ENCODE data around the gene LIN37. TPM values are rescaled to one million over a fixed set of nuclear protein-coding genes. Genes with fewer than 3 reads are reported as not detected.
A peak's percentile ranks its signal among the peaks of the same experiment; 100 is the strongest.

LIN37 gene
- total RNA-seq, 1 experiment from 2014 or later: 5.9 TPM

DNA sequence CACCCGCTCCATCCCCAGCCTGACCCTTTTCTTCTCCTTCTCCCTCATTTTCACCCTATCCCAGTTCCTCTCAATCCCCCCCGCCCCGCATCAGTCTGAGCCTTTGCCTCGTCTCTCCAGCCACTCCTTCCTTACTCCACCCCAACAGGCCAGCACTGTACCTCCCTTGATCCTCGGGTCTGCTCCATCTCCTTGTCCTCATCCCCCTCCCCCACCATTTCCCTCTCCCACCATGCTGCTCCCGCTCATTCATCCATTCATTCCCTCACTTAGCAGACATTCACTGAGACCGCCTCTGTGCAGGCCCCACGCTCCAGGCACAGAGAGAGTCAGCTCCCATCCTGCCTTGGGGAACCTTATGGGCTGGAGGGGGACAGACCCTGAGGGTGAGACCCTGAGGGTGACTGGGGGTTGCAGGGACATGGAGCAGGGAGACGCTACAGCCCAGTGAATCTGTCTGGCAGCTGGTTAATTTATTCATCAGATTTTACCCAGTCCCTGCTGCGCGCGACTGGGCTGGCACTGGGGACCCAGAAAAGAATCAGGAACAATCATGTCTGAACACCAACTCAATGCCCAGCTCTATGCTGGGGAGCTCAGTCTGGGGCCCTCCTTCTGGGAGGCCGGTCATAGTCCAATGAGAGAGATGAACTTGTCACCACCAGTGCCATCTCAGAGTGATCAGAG lies 27.9 kb downstream of the LIN37 start:
- Histone ChIP-seq H3K4me1 (ENCODE audit: insufficient read depth, low read length) (peaks cover 5% of the 10 kb centered on the region; the same call in 1 of the 2 replicates), H2BK20ac (ENCODE audit: low read depth, low read length, poor library complexity, severe bottlenecking) (no peak overlapping the region), H3K23ac (ENCODE audit: insufficient read length, low read depth, low read length) (no peak overlapping the region), H3K23me2 (ENCODE audit: insufficient read length, low read depth, low read length, poor library complexity, severe bottlenecking) (peaks cover 5% of the 10 kb centered on the region), H3K27me3 (ENCODE audit: insufficient read depth, low read length) (no peaks in the 10 kb centered on the region), H4K20me1 (ENCODE audit: control insufficient read depth, insufficient read depth, insufficient read length) (no peaks in the 10 kb centered on the region), H3K18ac (ENCODE audit: insufficient read length, low read depth, low read length) (no peak overlapping the region), H3K14ac (ENCODE audit: insufficient read depth, low read length) (no peak overlapping the region), H2BK12ac (ENCODE audit: insufficient read length, low read depth, low read length) (no peak overlapping the region), H2AK5ac (ENCODE audit: insufficient read length, low read length) (no peak overlapping the region), H3K4me2 (ENCODE audit: insufficient read depth, insufficient read length, low read length) (peak overlapping the region; percentile 73), H3K9me3 (ENCODE audit: control insufficient read depth, low read depth, low read length) (no peaks in the 10 kb centered on the region), H3K9ac (ENCODE audit: extremely low read depth, insufficient read length, low read length) (no peak overlapping the region), H3K4ac (ENCODE audit: low read depth, low read length) (no peak overlapping the region), H3T11ph (ENCODE audit: low read length) (no peak overlapping the region), H4K91ac (ENCODE audit: insufficient read length, low read depth, low read length) (no peak overlapping the region), H4K8ac (replicated peaks; ENCODE audit: insufficient read length, low read depth, low read length) (no peak overlapping the region), H2BK15ac (ENCODE audit: low read depth, low read length) (no peak overlapping the region), H2BK5ac (ENCODE audit: insufficient read length, low read length) (no peak overlapping the region), H3K56ac (ENCODE audit: insufficient read length, low read depth, low read length) (no peak overlapping the region), H2BK120ac (ENCODE audit: low read depth, low read length, poor library complexity, severe bottlenecking) (no peak overlapping the region), H3K79me2 (ENCODE audit: insufficient read depth, low read length) (no peaks in the 10 kb centered on the region), H3K27ac (ENCODE audit: insufficient read length, low read depth, low read length) (no peak overlapping the region), H3K79me1 (ENCODE audit: insufficient read depth, low read depth, low read length, poor library complexity, severe bottlenecking) (no peaks in the 10 kb centered on the region), H2AFZ (ENCODE audit: low read length) (no peak overlapping the region), H4K5ac (ENCODE audit: insufficient read length, low read depth, low read length) (no peak overlapping the region)
- peaks cover 0 to 4% (median 0%) of the 10 kb centered on the region in 3 experiments; a peak in 2 of 7 replicates for H3K36me3 Mint-ChIP-seq (ENCODE audit: insufficient read depth in 1 of 3, low read depth in 3 of 3)
- TF ChIP-seq, protein P1, sequence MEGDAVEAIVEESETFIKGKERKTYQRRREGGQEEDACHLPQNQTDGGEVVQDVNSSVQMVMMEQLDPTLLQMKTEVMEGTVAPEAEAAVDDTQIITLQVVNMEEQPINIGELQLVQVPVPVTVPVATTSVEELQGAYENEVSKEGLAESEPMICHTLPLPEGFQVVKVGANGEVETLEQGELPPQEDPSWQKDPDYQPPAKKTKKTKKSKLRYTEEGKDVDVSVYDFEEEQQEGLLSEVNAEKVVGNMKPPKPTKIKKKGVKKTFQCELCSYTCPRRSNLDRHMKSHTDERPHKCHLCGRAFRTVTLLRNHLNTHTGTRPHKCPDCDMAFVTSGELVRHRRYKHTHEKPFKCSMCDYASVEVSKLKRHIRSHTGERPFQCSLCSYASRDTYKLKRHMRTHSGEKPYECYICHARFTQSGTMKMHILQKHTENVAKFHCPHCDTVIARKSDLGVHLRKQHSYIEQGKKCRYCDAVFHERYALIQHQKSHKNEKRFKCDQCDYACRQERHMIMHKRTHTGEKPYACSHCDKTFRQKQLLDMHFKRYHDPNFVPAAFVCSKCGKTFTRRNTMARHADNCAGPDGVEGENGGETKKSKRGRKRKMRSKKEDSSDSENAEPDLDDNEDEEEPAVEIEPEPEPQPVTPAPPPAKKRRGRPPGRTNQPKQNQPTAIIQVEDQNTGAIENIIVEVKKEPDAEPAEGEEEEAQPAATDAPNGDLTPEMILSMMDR (conservative IDR thresholded peaks at IDR 0.05): no peak
- WGBS (ENCODE audit: extremely low coverage, insufficient read length, low lambda C conversion rate): no CpG with 5 or more reads among the region's 13 CpGs
- peak overlapping the region in 1 of 3 experiments; percentile 88; a peak in 1 of 7 replicates for H3K27ac Mint-ChIP-seq
- peak overlapping the region; percentile 65 to 88 for H3K4me3 Mint-ChIP-seq
- DNase-seq: no peak
- peaks cover 25 to 31% of the 10 kb centered on the region in 2 experiments for H3K4me1 Mint-ChIP-seq
- H3K27me3 Mint-ChIP-seq (ENCODE audit: low read depth): peaks cover 38% of the 10 kb centered on the region
- H3K9me3 Mint-ChIP-seq: no peaks in the 10 kb centered on the region; a peak in 1 of 5 replicates

Measured in H9 (cell line).